ENCODE measurements around the gene RBM41.
"Not testable (repeated sequence)": the region's sequence is repeated elsewhere in the genome, so short reads cannot be mapped to it uniquely, and the experiment has no call there.

Gene RBM41

DNA sequence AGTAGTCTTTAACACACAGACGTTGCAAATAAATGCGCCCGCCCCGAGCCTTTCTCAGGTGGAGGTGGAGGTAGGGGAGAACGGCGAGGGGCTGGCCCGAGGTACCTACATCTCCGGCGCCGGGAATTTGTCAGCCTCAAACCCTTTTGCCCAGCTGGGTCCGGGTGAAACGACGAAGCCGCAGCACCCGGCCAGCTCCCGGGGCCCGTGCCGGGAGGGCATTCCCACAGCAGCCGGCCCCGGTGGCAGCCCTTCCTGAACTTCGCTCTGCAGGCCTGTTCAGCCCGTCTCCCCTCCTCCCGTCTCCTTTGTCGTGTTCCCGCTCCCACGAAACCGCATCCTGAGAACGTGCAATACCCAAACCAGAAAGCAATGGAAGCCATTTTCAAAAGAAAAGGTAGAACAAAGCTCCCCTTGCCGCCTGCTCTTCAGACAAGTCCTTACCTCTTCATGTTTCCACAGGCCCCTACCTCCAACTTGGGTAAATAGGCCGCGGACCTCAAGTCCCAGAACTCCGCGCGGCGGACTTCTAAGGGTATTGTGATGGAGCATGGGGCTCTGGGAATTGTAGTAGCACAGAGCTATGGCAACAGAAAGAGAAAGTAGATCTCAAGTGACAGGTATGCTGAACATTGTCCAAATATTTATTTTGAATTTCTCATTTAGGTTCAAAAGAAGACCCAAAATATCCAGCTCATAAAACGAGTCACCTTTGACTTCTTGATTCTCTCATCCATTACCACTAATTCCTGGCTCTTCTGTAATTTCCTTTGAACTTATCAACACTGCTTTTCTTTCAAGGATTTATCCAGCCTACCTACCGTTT is at the start of gene RBM41:
Gene RBM41 (minus strand): TSS at position 501 of the 826 bp plus-strand sequence. CDS start 49 bp downstream, at position 452.
- DNase-seq: peak; percentile 80

DNA sequence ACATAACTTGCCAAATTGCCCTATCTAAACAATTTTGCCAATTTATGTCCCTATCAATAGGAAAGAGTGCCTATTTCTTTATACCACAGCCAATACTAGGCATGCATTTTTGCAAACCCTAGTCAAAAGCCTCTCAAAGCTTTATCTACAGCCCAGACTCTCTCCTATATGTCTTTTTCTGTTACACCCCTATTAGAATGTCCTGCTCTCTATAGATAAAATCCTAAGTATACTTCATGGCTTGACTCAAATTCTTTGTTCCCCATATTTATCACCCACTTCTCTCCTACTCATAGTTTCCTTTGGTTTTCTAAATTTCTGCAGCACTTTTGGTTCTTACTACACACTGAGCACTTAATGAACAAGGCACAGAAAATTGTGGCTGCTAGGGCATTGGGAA is 49.6 kb upstream of the RBM41 start:
- no peak for DNase-seq

DNA sequence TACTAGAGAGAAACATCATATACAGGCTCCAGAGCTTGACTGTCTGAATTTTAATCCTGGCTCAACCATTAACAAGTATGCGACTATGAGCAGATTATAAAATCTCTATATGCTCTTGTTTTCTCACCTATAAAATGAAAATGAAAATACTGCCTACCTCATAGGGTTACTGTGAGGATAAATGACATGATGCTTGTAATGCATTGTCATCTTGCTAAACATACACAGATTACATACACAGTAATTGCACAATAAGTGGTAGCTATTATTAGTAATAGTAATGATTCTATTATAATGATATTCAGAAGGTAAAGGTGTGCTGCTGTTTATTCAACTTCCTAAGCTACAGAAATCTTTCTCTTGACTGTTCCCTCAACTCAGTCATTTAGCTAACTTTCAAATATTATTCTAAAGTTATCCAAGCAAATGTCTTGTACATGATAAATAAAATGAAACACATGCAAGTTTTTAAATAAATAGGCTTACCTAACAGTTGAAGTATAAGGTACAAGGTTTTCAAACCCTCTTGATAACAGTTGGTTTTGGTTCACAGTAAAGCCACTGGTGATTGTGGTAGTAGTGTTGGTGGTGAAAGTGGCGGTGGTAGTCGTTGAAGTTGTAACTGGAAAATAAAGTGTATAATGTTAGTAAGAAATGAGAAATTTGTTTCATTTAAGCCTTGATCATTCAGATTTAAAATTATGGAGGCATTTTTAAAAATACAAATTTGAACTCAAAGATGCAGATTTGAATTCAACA is 48.7 kb upstream of the RBM41 start:
- DNase-seq: no peak

DNA sequence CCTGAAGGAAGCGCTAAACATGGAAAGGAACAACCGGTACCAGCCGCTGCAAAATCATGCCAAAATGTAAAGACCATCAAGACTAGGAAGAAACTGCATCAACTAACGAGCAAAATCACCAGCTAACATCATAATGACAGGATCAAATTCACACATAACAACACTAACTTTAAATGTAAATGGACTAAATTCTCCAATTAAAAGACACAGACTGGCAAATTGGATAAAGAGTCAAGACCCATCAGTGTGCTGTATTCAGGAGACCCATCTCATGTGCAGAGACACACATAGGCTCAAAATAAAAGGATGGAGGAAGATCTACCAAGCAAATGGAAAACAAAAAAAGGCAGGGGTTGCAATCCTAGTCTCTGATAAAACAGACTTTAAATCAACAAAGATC is 39.0 kb upstream of the RBM41 start:
- not testable (repeated sequence) for DNase-seq

DNA sequence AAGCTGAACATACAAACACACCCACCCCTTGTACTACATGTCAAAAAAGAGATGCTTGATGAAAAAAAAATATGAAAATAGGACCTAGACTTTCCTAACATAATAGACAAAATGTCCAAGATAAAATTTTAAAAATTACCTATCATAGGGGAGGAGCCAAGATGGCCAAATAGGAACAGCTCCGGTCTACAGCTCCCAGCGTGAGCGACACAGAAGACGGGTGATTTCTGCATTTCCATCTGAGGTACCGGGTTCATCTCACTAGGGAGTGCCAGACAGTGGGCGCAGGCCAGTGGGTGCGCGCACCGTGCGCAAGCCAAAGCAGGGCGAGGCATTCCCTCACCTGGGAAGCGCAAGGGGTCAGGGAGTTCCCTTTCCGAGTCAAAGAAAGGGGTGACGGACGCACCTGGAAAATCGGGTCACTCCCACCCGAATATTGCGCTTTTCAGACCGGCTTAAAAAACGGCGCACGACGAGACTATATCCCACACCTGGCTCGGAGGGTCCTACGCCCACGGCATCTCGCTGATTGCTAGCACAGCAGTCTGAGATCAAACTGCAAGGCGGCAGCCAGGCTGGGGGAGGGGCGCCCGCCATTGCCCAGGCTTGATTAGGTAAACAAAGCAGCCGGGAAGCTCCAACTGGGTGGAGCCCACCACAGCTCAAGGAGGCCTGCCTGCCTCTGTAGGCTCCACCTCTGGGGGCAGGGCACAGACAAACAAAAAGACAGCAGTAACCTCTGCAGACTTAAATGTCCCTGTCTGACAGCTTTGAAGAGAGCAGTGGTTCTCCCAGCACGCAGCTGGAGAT is 37.2 kb upstream of the RBM41 start:
- DNase-seq: not testable (repeated sequence)

DNA sequence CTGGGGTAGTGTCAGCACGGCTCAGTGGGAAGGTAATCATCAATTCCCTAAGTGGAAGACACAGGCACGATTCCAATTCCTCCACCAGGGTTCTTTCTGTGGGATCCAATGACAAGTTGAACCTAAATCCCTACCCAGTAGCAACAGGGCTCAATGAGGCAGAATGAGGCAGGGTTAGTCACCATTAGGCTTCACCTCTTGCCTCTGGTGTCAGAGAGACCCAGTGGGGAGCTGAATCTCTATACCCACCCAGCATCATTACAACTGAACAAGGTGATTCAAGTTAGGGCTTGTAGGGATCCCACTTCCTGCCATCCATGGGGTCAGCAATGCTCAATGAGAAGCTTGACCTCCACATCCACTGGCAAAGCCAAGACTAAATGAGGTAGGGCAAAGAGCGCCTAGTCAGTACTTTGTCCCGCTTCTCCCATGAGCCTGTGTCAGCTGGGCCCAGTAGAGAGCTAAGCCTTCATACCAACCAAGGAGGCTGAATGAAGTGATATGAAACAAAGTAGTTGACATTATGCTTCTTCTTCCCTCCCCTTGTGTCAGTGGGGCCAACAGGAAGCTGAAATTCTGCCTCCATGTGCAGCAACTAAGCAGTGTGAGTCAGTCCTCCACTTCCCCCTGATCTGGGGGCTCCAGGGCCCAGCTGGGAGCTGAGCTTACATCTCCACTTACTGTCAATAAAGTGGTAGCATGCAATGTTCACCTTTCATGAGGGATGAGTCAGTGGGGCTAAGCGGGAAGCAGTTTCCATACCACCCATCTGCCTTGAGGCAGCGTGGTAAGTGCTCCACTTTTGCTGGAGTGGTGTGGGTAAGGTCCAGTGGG is 36.4 kb upstream of the RBM41 start:
- no peak for DNase-seq

DNA sequence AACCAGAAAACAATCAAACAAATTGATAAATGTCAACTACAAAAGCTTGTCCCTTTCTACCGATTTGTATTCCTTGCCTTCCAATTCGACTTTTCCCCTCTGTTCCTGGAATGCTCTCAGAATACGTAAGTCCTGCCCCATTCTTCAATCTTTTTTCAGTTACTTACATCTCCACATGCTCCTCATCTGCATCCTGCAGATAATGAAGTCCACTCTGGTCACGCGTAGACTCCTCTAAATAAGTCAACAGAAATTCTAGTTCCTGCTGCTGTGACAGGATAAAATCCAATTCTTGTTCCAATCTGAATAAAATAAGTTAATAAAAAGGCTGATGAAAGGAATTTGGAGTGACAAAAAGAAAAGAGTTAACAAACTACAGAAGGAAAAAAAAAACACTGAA is 34.4 kb upstream of the RBM41 start:
- no peak for DNase-seq

DNA sequence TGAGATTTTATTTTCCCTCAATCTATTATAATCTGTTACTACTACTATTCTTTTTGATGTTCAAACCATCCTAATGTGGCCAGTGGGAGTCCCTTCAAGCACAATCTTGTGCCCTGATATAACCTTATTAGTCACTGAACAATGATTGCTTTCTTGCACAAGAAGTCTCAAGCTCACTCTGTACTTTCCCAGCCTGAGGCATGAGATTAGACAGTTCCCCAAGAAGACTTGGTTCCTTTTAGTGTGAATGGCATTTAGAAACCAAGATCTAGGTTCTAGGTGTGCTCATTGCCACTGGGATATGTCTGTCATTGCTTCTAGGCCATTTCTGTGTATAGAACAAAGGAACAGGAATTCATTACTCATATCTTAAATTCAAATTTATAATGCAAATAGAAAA is 28.0 kb upstream of the RBM41 start:
- no peak for DNase-seq

DNA sequence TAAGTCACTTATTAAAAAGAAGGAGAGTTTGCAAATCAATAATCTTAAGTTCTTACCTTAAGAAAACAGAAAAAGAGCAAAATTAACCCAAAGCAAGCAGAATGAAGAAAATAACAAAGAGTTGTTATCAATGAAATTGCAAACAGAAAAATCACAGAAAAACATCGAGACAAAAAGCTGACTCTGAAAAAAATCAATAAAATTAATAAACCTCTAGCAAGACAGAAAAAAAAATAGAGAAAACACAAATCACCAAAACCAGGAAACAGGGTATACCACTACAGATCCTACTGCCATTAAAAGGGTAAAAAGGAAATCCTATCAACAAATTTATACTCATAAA is 17.3 kb upstream of the RBM41 start:
- no peak for DNase-seq

DNA sequence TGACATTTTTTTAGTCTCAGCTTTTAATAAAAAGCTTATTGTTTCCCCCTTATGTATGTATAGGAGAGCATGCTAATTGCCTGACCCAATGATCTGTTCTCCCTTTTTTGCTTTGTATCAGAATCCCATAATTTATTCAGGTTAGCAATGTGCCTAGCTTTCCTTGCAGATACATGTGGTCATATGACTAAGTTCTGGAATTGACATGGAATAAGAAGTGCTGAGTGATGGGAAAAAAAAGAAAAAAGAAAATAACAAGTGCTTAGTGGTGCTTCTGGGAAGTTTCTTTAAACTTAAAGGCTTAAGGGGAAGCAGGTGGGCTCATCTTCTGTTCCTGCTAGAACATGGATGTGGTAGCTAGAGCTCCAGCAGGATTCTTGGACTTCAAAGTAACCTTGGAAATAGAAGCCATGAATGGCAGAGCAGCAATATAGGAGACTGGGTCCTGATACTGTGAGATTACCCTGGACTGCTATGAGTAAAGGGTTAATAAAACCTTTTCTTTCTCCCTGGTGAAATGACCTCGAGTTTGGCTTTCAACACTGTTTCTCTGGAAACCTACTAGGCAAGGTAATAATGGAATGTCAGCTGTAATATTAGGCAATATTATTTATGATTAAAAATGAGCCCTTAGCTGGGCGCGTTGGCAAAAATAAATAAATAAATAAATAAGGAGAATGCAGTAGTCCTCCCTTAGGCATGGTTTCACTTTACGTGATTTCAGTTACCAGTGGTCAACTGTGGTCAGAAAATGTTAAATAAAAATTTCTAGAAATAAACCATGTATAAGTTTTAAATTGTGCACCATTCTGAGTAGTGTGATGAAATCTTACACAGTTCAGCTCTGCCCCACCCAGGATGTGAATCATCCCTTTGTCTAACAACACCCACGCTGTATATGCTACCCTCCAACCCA is 16.7 kb upstream of the RBM41 start:
- DNase-seq: no peak

DNA sequence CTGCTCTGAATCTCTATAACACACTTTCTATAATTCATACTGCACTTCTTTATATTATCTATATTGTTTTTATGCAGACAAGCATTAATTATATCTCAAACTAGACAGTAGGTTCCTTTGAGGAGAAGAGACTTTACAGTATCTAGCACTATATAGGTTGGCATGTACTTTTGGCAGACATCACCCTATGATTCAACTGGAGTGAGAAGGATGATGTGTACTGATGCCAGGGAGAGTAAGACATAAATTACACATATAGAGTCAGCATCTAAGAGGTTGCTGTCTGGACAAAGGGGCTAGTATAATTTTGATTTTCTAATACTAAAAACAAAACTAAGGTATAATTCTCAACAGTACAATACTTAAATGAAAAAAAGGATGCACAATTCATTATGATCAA is 5.1 kb upstream of the RBM41 start:
- no peak for DNase-seq

DNA sequence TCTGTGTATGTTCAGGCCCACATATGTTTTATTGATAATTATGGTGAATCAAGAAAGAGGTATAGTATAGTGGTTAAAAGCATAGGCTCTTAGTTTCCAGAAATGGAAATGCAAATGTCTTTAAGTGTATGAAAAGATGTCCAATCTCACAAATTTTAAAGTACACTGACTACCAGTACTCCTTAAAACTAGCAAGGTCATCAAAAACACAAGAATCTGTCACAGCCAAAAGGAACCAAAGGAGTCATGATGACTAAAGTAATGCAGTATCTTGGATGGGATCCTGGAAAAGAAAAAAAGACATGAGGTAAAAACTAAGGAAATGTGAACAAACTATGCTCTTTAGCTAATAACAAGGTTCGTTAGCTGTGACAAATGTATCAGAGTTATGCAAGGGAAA is 661 bp upstream of the RBM41 start:
- DNase-seq: no peak

DNA sequence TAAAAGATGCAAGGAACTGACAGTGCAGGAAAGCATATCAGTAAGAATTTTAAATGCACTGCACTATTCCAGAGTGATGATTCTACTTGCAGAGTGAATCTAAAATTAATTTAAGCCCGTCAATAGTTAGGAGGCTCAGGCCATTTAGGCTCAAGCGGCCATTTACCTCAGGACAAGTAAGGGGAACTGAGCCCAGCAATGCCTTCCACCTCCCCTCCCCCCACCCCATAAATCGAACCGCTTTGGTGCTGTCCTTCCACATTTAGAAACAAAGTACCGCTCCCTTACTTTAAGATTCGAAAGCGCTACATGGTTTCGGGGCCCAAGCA is 665 bp downstream of the RBM41 start:
- DNase-seq: no peak

DNA sequence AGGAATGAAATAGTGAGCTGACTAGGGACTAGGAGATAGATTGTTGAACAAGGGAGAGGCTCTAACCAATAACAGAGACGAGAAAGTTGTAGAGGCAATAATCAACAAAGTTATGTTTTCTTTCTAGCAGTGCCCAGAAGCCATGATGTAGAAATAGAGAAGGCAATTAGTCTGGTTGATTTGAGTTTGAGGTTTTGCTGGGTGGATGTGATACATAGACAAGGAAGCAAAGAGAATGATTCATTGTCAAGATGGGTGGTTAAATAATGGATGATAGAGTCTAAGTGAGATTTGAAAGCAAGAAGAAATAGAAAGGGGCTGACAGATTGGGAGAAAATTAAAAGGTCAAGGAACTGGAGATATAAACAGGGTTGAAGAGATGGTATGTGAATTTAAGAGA is 11.2 kb downstream of the RBM41 start:
- DNase-seq: no peak

DNA sequence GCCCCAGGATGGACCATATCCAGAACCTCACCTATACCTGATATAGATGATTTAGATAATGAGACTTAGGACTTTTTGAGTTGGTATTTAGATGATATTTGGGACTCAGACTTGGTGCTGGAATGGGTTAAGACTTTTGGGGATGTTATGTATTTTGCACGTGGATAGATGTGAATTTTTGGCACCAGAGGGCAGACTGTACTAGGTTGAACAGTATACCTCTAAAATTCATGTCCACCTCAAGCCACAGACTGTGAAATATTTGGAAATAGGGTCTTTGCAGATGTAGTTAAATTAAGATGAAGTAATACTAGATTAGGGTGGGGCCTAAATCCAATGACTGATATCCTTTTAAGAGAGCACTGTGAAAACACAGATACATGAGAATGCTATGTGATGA is 15.6 kb downstream of the RBM41 start:
- DNase-seq: no peak

DNA sequence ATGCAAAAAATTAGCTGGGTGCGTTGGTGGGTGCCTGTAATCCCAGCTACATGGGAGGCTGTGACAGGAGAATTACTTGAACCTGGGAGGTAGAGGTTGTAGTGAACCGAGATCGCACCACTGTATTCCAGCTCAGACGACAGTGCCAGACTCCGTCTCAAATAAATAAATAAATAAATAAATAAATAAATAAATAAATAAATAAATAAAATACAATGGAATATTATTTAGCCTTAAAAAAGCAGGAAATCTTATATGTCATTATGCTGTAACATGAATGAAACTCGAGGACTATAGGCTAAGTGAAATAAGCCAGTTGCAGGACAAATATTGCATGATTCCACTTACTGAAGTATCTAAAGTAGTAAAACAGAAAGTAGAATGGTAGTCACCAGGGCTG is 42.5 kb downstream of the RBM41 start:
- no peak for DNase-seq

DNA sequence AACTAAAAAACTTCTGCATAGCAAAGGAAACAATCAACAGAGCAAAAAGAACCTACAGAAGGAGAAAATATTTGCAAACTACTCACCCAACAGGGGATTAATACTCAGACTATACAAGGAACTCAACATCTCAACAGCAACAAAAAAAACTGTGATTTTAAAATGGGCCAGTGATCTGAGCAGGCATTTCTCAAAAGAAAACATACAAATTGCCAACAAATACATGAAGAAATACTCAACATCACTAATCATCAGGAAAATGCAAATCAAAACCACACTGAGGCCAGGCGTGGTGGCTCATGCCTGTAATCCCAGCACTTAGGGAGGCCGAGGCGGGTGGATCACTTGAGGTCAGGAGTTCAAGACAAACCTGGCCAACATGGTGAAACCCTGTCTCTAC is 60.9 kb downstream of the RBM41 start:
- not testable (repeated sequence) for DNase-seq

DNA sequence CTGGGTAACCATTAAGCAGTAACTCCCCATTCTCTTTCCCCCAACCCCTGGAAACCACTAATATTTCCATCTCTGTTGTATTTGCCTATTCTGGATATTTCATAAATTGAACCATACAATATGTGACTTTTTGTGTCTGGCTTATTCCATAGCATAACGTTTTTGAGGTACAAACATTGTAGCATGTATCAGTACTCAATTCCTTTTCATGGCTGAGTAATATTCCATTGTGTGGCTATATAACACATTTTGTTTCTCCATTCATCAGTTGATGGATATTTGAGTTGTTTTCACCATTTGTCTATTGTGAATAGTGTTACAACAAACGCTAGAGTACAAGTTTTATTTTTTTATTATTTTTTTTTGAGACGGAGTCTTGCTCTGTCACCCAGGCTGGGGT is 63.6 kb downstream of the RBM41 start:
- no peak for DNase-seq

DNA sequence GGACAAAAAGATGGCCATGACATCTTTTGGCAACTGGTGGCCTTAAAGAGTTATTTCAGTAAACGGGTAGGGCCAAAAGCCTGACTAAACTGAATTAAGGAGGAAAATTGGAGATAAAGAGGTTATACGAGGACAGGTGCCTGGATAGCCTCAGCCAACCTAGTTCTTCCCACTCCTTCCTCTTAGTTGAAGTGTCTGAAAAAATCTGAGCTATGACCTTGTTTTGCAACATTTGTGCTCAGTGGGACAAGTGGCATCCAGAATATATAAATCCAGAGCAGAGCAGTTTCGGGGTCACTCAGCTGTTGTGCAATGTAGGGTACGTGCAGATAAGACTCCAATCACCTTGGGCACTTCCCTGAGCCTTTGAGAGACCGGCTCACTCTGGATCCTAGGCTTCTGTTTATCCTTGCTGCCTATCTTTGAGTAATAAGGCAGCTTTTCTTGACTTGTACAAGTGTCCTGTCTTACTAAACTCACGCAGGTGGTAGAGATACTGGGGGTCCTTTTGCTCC is 68.4 kb downstream of the RBM41 start:
- DNase-seq: no peak

DNA sequence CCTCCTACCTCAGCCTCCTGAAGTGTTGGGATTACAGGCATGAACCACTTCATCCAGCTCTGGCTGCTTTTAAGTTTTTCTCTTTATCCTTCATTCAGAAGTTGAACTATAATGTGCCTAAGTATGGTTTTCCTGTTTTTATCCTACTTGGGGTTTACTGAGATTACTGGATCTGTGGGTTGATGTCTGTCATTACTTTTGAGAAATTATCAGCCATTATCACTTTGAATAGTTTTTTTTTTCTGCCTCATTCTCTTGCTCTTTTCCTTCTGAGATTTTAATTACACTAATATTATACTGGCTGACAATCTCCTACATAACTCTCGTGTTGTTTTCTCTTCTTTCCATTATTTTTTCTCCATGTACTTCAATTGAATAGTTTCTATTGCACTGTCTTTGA is 71.0 kb downstream of the RBM41 start:
- no peak for DNase-seq

DNA sequence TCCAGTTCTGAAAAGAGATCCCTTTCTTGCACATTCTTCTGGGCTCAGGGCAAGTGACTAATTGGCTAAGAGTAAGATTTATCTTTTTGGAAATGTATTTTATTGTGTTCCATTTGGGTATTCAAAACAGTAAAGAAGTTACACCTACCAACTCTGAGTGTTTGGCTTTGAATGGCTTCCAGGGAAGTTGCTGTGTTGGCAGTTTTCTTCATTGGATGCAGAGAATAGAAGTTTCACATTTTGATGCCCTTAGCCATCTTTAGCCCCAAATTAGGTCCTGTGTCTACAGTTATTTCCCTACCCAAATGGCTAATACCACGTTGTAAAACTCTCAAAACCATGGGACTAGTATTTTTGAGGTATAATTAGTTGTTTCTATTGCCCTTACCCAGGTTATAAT is 88.9 kb downstream of the RBM41 start:
- DNase-seq: no peak

DNA sequence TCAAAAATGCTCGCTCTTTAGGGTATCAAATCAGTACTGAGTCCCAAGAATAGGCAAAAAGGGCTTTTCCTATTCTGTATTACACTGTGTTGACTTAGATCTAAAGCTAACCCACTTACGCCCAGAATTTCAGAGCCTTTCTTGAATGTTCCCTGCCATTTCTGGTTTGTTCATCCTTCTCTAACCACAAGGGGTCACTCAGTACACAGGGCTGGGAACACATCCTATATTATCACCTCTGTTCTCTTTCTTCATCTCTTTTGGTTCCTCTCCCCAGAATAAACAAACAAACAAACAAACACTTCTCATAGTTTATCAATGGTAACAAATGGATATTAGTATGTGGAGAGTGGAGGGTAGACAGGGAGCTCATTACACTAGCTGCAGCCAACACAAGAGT is 93.1 kb downstream of the RBM41 start:
- no peak for DNase-seq

Measured in NCI-H1092 (cell line).